Prostate gland (tissue), 2 donors: ENCODE measurements around the gene STX16. TPM values are rescaled to one million over a fixed set of nuclear protein-coding genes. Genes with fewer than 3 reads are reported as not detected.

Experiments used
- DNase-seq: peaks from one replicate; pipeline ENCODE4 v3.0.0-alpha.2; 2019; ENCODE audit warnings: low spot score
- H3K27ac ChIP-seq, 2 donors: fragments of 200-600 bp; sonication (generic); 2 replicates each; pipeline ENCODE4 v1.5.1; 2017 to 2019
- H3K27me3 ChIP-seq: fragments of 200-600 bp; sonication (generic); replicated peaks from 2 replicates; pipeline ENCODE4 v1.5.1; 2019; ENCODE audit not compliant: insufficient read depth
- H3K36me3 ChIP-seq, 2 donors: fragments of 200-600 bp; sonication (generic); 1 replicate in 1 of 2; 2 replicates in 1 of 2; pipeline versions ENCODE4 v1.5.1 to v1.8.1; 2017 to 2019
- H3K4me1 ChIP-seq: fragments of 200-600 bp; sonication (generic); replicated peaks from 2 replicates; pipeline ENCODE4 v1.5.1; 2019
- H3K4me3 ChIP-seq, 2 donors: fragments of 200-600 bp; sonication (generic); 2 replicates each; pipeline ENCODE4 v1.5.1; 2017 to 2019
- H3K9me3 ChIP-seq: fragments of 200-600 bp; sonication (generic); 2 replicates; pipeline ENCODE4 v1.5.1; 2017
- CTCF ChIP-seq, 4 experiments: fragments of 200-600 bp in 2 of 4; fragments of 450-650 bp in 2 of 4; sonication (generic) in 2 of 4; IDR thresholded peaks; 1 replicate in 3 of 4; 2 replicates in 1 of 4; pipeline ENCODE4 v1.5.1; 2016 to 2019; ENCODE audit warnings: antibody characterized with exemption in 4 of 4, mild to moderate bottlenecking in 2 of 4, moderate library complexity in 2 of 4
- POLR2A ChIP-seq: fragments of 450-650 bp; IDR thresholded peaks from one replicate; pipeline ENCODE4 v1.6.1; 2016; ENCODE audit warnings: antibody characterized with exemption, mild to moderate bottlenecking
- POLR2AphosphoS5 ChIP-seq: sonication (generic); formaldehyde crosslinking; IDR thresholded peaks from one replicate; pipeline ENCODE4 v1.6.1; 2017; ENCODE audit warnings: antibody characterized with exemption
- WGBS: methylation state at CpG from one replicate; pipeline ENCODE4 v1.1.5; 2018; 5-methylcytosine and 5-hydroxymethylcytosine counted together
- intact Hi-C: fragments of 100-400 bp; cut with DNase I; formaldehyde crosslinking; loops from one replicate; pipeline ENCODE4 v1.14.2; 2022
- total RNA-seq, 2 donors: library from RNA; depleted of rRNA; stranded (reverse); fragments of >200 nt; gene quantifications; one replicate each; pipeline ENCODE4 v1.1.0, GENCODE V29; 2016

Gene STX16
- total RNA-seq, 2 donors from 2014 or later, result 34.3 to 115 TPM

GRCh38 chr20:58605292-58606065 lies 45.6 kb upstream of the STX16 start:
- Histone ChIP-seq H3K27ac (no peak overlapping the region), H3K4me1 (no peaks in the 10 kb centered on the region), H3K36me3 (no peaks in the 10 kb centered on the region), H3K4me3 (no peak overlapping the region), H3K9me3 (no peaks in the 10 kb centered on the region), H3K27me3 (no peaks in the 10 kb centered on the region)
- WGBS, result 93% methylated on average over 19 of the region's 19 CpGs
- intact Hi-C loops, result no loop called here
- TF ChIP-seq CTCF (IDR thresholded peaks at IDR 0.05) (no peak), POLR2A (no peak), POLR2AphosphoS5 (no peak)
- DNase-seq, result no peak

GRCh38 chr20:58606184-58606583 lies 44.9 kb upstream of the STX16 start:
- H3K36me3 ChIP-seq, result no peaks in the 10 kb centered on the region
- H3K27me3 ChIP-seq, result no peaks in the 10 kb centered on the region
- intact Hi-C loops, result no loop called here
- H3K4me3 ChIP-seq, result no peak overlapping the region
- H3K27ac ChIP-seq, result no peak overlapping the region
- H3K4me1 ChIP-seq, result no peaks in the 10 kb centered on the region
- WGBS, result 98% methylated on average over 9 of the region's 9 CpGs
- DNase-seq, result no peak
- TF ChIP-seq POLR2AphosphoS5 (no peak), POLR2A (no peak), CTCF (IDR thresholded peaks at IDR 0.05) (no peak)
- H3K9me3 ChIP-seq, result no peaks in the 10 kb centered on the region

DNA sequence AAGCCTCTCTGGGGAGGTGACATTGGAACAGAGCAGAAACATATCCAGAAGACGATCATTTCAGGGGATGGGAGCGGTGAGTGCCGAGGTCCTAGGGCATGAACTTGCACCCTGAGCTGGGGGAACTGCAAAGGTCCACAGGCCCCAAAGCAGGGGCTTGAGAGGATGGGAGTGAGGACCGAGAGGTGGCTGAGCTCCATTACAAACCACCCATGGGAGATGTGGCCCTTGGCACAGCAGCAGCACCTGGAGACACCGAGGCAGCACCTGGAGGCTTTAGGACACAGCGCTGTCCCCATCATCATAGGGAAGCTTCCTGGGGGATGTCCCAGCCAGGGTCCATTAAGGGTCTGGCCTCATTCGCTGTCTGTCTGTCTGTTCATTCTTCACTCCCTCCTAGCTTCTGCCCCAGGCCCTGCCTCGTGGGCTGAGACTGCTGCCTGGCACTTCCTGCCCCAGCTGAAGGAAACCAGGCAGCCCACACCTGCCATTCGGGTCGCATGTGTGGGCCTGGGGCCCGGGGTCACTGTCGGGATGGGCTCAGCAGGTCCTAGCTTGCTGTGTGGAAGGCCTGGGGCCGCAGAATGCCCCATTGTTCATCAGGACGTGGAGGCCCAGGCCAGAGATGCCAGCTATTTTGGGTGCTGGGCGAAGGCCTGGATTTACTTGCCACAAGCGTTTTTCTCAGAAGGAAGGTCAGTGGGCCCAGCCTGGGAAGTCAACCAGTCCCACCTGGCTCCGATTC lies 42.8 kb upstream of the STX16 start:
- TF ChIP-seq POLR2AphosphoS5 (no peak), CTCF (IDR thresholded peaks at IDR 0.05) (no peak), POLR2A (no peak)
- no peak for DNase-seq
- Histone ChIP-seq H3K4me3 (no peak overlapping the region), H3K9me3 (no peaks in the 10 kb centered on the region), H3K36me3 (no peaks in the 10 kb centered on the region), H3K27ac (no peak overlapping the region), H3K4me1 (peaks cover 9% of the 10 kb centered on the region), H3K27me3 (no peaks in the 10 kb centered on the region)
- 86% methylated on average over 17 of the region's 17 CpGs for WGBS
- intact Hi-C loops, result no loop called here

- Histone ChIP-seq H3K4me3 (no peak overlapping the region), H3K27me3 (no peaks in the 10 kb centered on the region), H3K36me3 (no peaks in the 10 kb centered on the region), H3K27ac (no peak overlapping the region), H3K4me1 (peaks cover 9% of the 10 kb centered on the region), H3K9me3 (no peaks in the 10 kb centered on the region)
- intact Hi-C loops, result no loop called here
- TF ChIP-seq POLR2A, result no peak
- TF ChIP-seq CTCF (IDR thresholded peaks at IDR 0.05), result no peak
- TF ChIP-seq POLR2AphosphoS5, result no peak
- DNase-seq, result no peak
- WGBS, result 89% methylated on average over 12 of the region's 12 CpGs
Measured at GRCh38 chr20:58609026-58609425, 42.1 kb upstream of the STX16 start.
